ENCODE measurements around the gene PTPRG. TPM values are rescaled to one million over a fixed set of nuclear protein-coding genes. Genes with fewer than 3 reads are reported as not detected.

PTPRG gene
- total and polyA plus RNA-seq, 2 of the 13 experiments (the other 11 are each of a cell fraction or from before 2014, with no cell fraction given), result 8.0 to 25.3 TPM

DNA sequence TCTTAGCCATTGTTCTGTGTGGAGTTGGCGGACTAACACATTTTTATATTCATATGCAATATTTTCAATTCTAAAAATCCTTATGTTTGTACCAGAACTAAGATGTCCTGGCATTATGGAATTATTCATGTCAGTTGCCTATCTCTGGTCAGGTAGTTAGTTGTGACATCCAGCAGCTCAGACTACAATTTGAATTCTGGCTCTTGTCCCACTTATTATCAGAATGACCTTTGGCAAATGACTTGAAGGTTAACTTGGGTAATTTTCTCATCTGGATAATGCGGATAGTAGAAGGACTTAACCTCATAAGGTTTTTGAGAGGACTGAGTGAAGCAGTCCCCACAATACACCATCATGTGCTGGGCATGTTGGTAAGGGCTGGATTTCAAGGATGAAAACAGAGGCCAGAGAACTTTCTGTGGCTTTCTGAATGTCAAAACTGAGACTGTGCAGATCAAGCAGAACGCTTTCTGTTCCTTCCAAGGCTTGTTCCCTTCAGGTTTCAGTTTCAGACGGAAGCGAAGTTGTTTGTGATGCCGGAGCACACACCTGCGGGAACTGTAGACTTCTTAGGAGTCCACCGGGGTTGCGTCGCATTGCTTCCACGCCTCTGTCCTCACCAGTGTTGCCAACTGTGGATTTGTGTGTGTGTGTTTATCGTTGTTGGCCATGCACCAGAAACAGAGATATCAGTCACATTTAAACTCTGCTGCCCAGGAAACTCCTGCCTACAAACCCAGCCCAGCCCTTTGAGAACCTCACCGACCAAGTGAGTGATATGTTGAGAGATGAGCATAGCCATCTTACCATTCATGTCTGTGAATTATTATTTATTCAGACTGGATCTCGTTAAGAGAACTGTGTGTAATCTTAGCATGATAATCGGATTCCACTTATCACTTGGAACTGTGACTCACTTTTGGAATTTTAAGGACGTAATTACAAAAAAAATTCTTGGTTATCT is 76.0 kb downstream of the PTPRG start (continued):
- no peak for TF ChIP-seq ZBTB42 (CRISPR knock-in tag; IDR thresholded peaks at IDR 0.05)
- TF ChIP-seq ZNF101 (CRISPR knock-in tag; IDR thresholded peaks at IDR 0.05; ENCODE audit: borderline replicate concordance, low read depth), result no peak
- no peak for TF ChIP-seq XBP1 (CRISPR knock-in tag; IDR thresholded peaks at IDR 0.05)
- TF ChIP-seq HNF4G (IDR thresholded peaks at IDR 0.05; ENCODE audit: borderline replicate concordance, low read depth, low read length), result no peak
- TF ChIP-seq HNF4G (CRISPR knock-in tag; IDR thresholded peaks at IDR 0.05; ENCODE audit: borderline replicate concordance, low read depth), result no peak

DNA sequence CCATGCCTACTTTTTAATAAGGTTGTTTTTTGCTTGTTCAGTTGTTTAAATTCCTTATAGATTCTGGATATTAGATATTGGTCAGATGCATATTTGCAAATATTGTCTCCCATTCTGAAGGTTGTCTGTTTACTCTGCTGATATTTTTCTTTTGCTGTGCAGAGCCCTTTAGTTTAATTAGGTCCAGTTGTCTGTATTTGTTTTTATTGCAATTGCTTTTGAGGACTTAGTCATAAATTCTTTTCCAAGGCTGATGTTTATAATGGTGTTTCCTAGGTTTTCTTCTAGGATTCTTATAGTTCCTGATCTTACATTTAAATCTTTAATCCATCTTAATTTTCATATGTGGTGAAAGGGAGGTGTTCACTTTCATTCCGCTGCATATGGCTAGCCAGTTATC is 77.4 kb downstream of the PTPRG start:
- no TSS peak for BruUV-seq (replicated peaks)
- TF ChIP-seq THAP11 (CRISPR knock-in tag; IDR thresholded peaks at IDR 0.05) (no peak), HNRNPH1 (optimal IDR thresholded peaks at IDR 0.05; ENCODE audit: low read depth, low read length) (no peak), SMAD9 (CRISPR knock-in tag; IDR thresholded peaks at IDR 0.05) (no peak), ADNP (CRISPR knock-in tag; IDR thresholded peaks at IDR 0.05) (no peak), ZNF3 (CRISPR knock-in tag; IDR thresholded peaks at IDR 0.05) (no peak)
- TF ChIP-seq, protein P1, sequence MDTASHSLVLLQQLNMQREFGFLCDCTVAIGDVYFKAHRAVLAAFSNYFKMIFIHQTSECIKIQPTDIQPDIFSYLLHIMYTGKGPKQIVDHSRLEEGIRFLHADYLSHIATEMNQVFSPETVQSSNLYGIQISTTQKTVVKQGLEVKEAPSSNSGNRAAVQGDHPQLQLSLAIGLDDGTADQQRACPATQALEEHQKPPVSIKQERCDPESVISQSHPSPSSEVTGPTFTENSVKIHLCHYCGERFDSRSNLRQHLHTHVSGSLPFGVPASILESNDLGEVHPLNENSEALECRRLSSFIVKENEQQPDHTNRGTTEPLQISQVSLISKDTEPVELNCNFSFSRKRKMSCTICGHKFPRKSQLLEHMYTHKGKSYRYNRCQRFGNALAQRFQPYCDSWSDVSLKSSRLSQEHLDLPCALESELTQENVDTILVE (CRISPR knock-in tag; IDR thresholded peaks at IDR 0.05), result no peak
- TF ChIP-seq, protein P2, sequence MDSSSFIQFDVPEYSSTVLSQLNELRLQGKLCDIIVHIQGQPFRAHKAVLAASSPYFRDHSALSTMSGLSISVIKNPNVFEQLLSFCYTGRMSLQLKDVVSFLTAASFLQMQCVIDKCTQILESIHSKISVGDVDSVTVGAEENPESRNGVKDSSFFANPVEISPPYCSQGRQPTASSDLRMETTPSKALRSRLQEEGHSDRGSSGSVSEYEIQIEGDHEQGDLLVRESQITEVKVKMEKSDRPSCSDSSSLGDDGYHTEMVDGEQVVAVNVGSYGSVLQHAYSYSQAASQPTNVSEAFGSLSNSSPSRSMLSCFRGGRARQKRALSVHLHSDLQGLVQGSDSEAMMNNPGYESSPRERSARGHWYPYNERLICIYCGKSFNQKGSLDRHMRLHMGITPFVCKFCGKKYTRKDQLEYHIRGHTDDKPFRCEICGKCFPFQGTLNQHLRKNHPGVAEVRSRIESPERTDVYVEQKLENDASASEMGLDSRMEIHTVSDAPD (CRISPR knock-in tag; IDR thresholded peaks at IDR 0.05), result no peak
- no peak for DNase-seq (ENCODE audit: low spot score)
- FAIRE-seq, result no peak
- POLR2A ChIA-PET, result no interaction called here
- peaks cover 29% of the 10 kb centered on the region for H3K4me1 ChIP-seq (ENCODE audit: insufficient read depth, low read length)
- in situ Hi-C loops (cut with HindIII; ENCODE audit: extremely low pct_ligation_motif_present, low pct_unique_long_range_greater_than_20kb) (no loop called here), intact Hi-C loops (cut with micrococcal nuclease; ENCODE audit: unreplicated experiment) (no loop called here)
- H3K9me3 ChIP-seq (ENCODE audit: low read length), result no peaks in the 10 kb centered on the region
- H3K9ac ChIP-seq (ENCODE audit: insufficient read depth, low read depth, low read length), result no peak overlapping the region
- H3K27ac ChIP-seq (ENCODE audit: extremely low read length, insufficient read depth, low read length), result no peak overlapping the region
- H3K27me3 ChIP-seq (ENCODE audit: control insufficient read depth in 1 of 2, insufficient read depth in 2 of 2, low read length in 2 of 2), result no peaks in the 10 kb centered on the region
- H4K20me1 ChIP-seq (ENCODE audit: insufficient read depth, low read length), result no peaks in the 10 kb centered on the region
- CTCF ChIA-PET (ENCODE audit: low intra/inter-chr PET ratio, low total read pairs), result no interaction called here
- H3K4me2 ChIP-seq (ENCODE audit: low read depth, low read length), result no peak overlapping the region
- peaks cover 25% of the 10 kb centered on the region for H3K79me2 ChIP-seq (ENCODE audit: insufficient read depth, low read length)
- 97% methylated on average over 1 of the region's 1 CpG for WGBS (ENCODE audit: low lambda C conversion rate)
- H3K4me3 ChIP-seq (replicated peaks in 1 of 3; ENCODE audit: insufficient read depth in 1 of 3, low read depth in 2 of 3, low read length in 3 of 3), result no peak overlapping the region
- H3K36me3 ChIP-seq (replicated peaks in 1 of 2; ENCODE audit: control insufficient read depth in 1 of 2, insufficient read depth in 2 of 2, low read length in 2 of 2), result no peaks in the 10 kb centered on the region
- no peak overlapping the region for H2AFZ ChIP-seq (ENCODE audit: low read length)
- no peak for ATAC-seq

Measured in HepG2 (cell line).